ENCODE measurements around the gene CCDC183.

CCDC183 gene

DNA sequence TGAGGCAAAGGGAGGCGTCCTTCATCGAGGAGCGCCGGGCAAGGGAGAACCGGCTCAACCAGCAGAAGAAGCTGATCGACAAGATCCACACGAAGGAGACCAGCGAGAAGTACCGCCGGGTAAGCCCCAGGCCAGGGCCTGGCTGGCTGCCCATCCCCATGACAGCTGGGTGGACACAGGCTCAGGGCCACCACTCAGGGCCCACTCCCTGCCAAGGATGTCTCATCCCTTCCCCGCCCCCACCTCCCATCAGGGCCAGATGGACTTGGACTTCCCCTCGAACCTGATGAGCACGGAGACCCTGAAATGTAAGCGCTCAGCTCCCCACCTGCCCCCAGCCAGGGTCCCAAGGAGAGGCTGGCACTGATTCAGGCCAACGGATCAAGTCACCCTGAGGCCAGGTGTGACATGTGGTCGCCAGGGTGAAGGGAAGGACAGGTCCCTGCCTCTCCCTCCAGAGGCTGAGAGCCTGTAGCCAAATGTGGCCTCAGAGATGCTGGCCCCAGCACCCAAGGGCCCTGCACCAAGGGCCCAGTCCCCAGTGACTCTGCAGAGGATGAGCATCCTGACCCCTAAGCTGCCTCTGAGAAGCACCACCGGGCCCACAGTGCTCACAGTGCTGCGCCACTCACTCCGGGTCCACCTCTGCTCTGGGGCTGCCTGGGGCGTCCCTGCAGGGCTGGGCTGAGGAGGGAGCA is 8.5 kb downstream of the CCDC183 start:
- Histone ChIP-seq H3K27ac (ENCODE audit: low read depth, low read length) (no peak overlapping the region), H3K36me3 (ENCODE audit: control insufficient read depth, insufficient read depth, low read length) (peaks cover 18% of the 10 kb centered on the region), H3K4me1 (ENCODE audit: control insufficient read depth, insufficient read depth, low read length) (peaks cover 23% of the 10 kb centered on the region), H3K9ac (ENCODE audit: low read length) (no peak overlapping the region), H3K9me3 (ENCODE audit: control insufficient read depth, insufficient read depth, low read depth, low read length) (no peaks in the 10 kb centered on the region), H3K4me3 (ENCODE audit: low read depth, low read length) (no peak overlapping the region), H3K27me3 (ENCODE audit: control insufficient read depth, insufficient read depth, low read length) (peaks cover 8% of the 10 kb centered on the region)

DNA sequence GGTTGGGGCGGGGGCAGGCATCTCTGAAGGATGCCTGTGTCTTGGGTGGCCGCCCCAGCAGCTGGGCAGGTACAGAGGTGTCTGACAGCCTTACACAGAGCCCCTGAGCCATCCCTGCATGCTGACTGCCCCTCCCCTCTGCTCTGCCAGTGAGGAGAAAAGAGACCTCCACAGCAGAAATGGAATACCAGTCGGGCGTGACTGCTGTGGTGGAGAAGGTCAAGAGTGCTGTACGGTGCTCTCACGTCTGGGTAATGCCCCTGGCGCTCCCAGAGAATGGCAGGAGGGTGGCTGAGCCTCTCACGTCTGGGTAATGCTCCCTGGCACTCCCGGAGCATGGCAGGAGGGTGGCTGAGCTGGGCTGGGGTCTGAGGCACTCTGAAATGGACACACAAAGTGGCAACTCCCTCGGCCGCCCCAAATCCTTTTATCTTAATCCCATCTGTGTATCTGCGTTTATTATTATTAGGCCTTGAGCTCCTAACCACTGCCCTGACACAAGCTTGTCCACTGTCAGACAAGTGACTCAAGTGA is 9.1 kb downstream of the CCDC183 start:
- H3K4me1 ChIP-seq (ENCODE audit: control insufficient read depth, insufficient read depth, low read length) = peaks cover 26% of the 10 kb centered on the region
- H3K27me3 ChIP-seq (ENCODE audit: control insufficient read depth, insufficient read depth, low read length) = 0 out of 2 replicates have a peak, but pooled peaks cover 5% of the 10 kb centered on the region
- H3K9me3 ChIP-seq (ENCODE audit: control insufficient read depth, insufficient read depth, low read depth, low read length) = no peaks in the 10 kb centered on the region
- H3K27ac ChIP-seq (ENCODE audit: low read depth, low read length) = no peak overlapping the region
- peaks cover 24% of the 10 kb centered on the region for H3K36me3 ChIP-seq (ENCODE audit: control insufficient read depth, insufficient read depth, low read length)
- H3K4me3 ChIP-seq (ENCODE audit: low read depth, low read length) = no peak overlapping the region
- H3K9ac ChIP-seq (ENCODE audit: low read length) = no peak overlapping the region

DNA sequence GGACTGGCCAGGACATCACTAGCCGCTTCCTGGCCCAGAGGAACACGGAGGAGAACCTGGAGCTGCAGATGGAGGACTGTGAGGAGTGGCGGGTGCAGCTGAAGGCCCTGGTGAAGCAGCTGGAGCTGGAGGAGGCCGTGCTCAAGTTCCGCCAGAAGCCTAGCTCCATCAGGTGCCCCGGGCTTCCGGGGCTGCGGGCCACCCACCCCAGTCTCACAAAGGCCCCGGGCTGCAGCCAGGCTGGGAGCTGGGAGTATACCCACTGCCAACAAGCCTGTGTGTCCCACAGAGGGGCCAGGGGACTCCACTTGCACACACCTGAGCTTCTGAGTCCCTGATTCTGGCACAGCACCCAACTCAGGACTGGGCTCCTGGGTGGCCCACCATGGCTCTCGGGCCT is 9.9 kb downstream of the CCDC183 start:
- Histone ChIP-seq H3K36me3 (ENCODE audit: control insufficient read depth, insufficient read depth, low read length) (peaks cover 25% of the 10 kb centered on the region), H3K4me3 (ENCODE audit: low read depth, low read length) (no peak overlapping the region), H3K27me3 (ENCODE audit: control insufficient read depth, insufficient read depth, low read length) (0 out of 2 replicates have a peak, but pooled peaks cover 5% of the 10 kb centered on the region), H3K9ac (ENCODE audit: low read length) (no peak overlapping the region), H3K9me3 (ENCODE audit: control insufficient read depth, insufficient read depth, low read depth, low read length) (no peaks in the 10 kb centered on the region), H3K4me1 (ENCODE audit: control insufficient read depth, insufficient read depth, low read length) (peaks cover 21% of the 10 kb centered on the region; the same call in 1 of the 2 replicates), H3K27ac (ENCODE audit: low read depth, low read length) (no peak overlapping the region)

DNA sequence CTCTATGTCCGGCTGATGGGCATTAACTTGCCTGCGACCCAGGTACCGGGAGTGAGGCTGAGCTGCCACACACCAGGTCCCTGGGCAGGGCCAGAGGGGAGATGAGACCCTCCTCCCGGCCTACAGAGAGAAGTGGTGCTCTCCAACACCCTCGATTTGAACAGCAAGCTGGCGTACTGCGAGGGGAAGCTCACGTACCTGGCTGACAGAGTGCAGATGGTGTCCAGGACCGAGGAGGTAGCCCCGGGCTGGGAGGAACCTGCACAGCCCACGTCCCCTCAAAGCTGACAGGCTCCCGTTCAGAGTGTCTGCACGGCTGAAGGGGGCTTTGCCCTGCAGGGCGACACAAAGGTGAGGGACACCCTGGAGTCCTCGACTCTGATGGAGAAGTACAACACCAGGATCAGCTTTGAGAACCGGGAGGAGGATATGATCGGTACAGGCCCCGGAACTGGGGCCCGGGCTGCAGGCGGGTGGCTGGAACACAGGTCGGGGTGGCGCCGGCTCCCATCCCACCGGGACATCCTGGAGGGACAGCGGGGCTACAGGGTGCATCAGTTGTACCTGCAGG is 10.6 kb downstream of the CCDC183 start:
- H3K27me3 ChIP-seq (ENCODE audit: control insufficient read depth, insufficient read depth, low read length) = 0 out of 2 replicates have a peak, but pooled peaks cover 5% of the 10 kb centered on the region
- peaks cover 26% of the 10 kb centered on the region for H3K36me3 ChIP-seq (ENCODE audit: control insufficient read depth, insufficient read depth, low read length)
- peaks cover 21% of the 10 kb centered on the region; the same call in 1 of the 2 replicates for H3K4me1 ChIP-seq (ENCODE audit: control insufficient read depth, insufficient read depth, low read length)
- H3K9me3 ChIP-seq (ENCODE audit: control insufficient read depth, insufficient read depth, low read depth, low read length) = no peaks in the 10 kb centered on the region
- H3K9ac ChIP-seq (ENCODE audit: low read length) = peak overlapping the region; percentile 93
- H3K4me3 ChIP-seq (ENCODE audit: low read depth, low read length) = peak overlapping the region; percentile 90
- H3K27ac ChIP-seq (ENCODE audit: low read depth, low read length) = peak overlapping the region; percentile 84; the same call in 1 of the 2 replicates

- H3K4me1 ChIP-seq (ENCODE audit: control insufficient read depth, insufficient read depth, low read length) = peaks cover 21% of the 10 kb centered on the region; the same call in 1 of the 2 replicates
- H3K4me3 ChIP-seq (ENCODE audit: low read depth, low read length) = peak within 1 kb of the TSS; percentile 90
Observed at GRCh38 chr9:136807281-136808074, 11.3 kb downstream of the CCDC183 start, which contains the start of gene RABL6. Gene RABL6 (plus strand): TSS chr9:136807948. CDS start chr9:136808197, 249 bp downstream.

GRCh38 chr9:136808075-136808805 is 12.1 kb downstream of the CCDC183 start:
- Histone ChIP-seq H3K4me1 (ENCODE audit: control insufficient read depth, insufficient read depth, low read length) (peaks cover 21% of the 10 kb centered on the region; the same call in 1 of the 2 replicates), H3K9ac (ENCODE audit: low read length) (peak overlapping the region; percentile 93), H3K27me3 (ENCODE audit: control insufficient read depth, insufficient read depth, low read length) (0 out of 2 replicates have a peak, but pooled peaks cover 5% of the 10 kb centered on the region), H3K9me3 (ENCODE audit: control insufficient read depth, insufficient read depth, low read depth, low read length) (no peaks in the 10 kb centered on the region), H3K36me3 (ENCODE audit: control insufficient read depth, insufficient read depth, low read length) (peaks cover 41% of the 10 kb centered on the region), H3K27ac (ENCODE audit: low read depth, low read length) (peak overlapping the region; percentile 92), H3K4me3 (ENCODE audit: low read depth, low read length) (peak overlapping the region; percentile 90)

More at GRCh38 chr9:136807281-136808074, 11.3 kb downstream of the CCDC183 start, which contains the start of gene RABL6:
- H3K9ac ChIP-seq (ENCODE audit: low read length) = peak within 1 kb of the TSS; percentile 93
- peak within 1 kb of the TSS; percentile 92 for H3K27ac ChIP-seq (ENCODE audit: low read depth, low read length)
- H3K27me3 ChIP-seq (ENCODE audit: control insufficient read depth, insufficient read depth, low read length) = 0 out of 2 replicates have a peak, but pooled peaks cover 5% of the 10 kb centered on the region
- H3K9me3 ChIP-seq (ENCODE audit: control insufficient read depth, insufficient read depth, low read depth, low read length) = no peaks in the 10 kb centered on the region
- H3K36me3 ChIP-seq (ENCODE audit: control insufficient read depth, insufficient read depth, low read length) = peaks cover 34% of the 10 kb centered on the region

DNA sequence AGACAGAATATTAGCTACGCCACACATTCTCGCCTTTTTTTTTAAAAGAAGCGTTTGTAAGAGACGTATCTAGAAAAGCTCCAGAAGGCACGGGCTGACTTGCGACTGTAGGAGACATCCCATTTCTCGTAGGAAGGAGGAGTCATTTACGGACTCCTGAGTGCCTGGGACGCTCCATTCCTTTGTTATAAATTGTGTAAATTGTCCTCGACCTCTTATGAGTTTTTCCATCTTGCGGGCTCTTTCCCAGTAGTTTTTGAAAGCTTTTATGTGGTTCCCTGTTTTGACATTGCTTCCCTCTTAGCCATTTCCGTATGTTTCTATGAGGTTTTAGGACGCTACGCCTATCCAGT is 12.6 kb downstream of the CCDC183 start:
- H3K36me3 ChIP-seq (ENCODE audit: control insufficient read depth, insufficient read depth, low read length) = peaks cover 44% of the 10 kb centered on the region
- H3K4me3 ChIP-seq (ENCODE audit: low read depth, low read length) = peak overlapping the region; percentile 90
- no peaks in the 10 kb centered on the region for H3K27me3 ChIP-seq (ENCODE audit: control insufficient read depth, insufficient read depth, low read length)
- H3K27ac ChIP-seq (ENCODE audit: low read depth, low read length) = peak overlapping the region; percentile 42; the same call in 1 of the 2 replicates
- peaks cover 21% of the 10 kb centered on the region; the same call in 1 of the 2 replicates for H3K4me1 ChIP-seq (ENCODE audit: control insufficient read depth, insufficient read depth, low read length)
- peak overlapping the region; percentile 93 for H3K9ac ChIP-seq (ENCODE audit: low read length)
- H3K9me3 ChIP-seq (ENCODE audit: control insufficient read depth, insufficient read depth, low read depth, low read length) = no peaks in the 10 kb centered on the region

- Histone ChIP-seq H3K27me3 (ENCODE audit: control insufficient read depth, insufficient read depth, low read length) (no peaks in the 10 kb centered on the region), H3K36me3 (ENCODE audit: control insufficient read depth, insufficient read depth, low read length) (peaks cover 42% of the 10 kb centered on the region), H3K27ac (ENCODE audit: low read depth, low read length) (no peak overlapping the region), H3K4me3 (ENCODE audit: low read depth, low read length) (no peak overlapping the region), H3K4me1 (ENCODE audit: control insufficient read depth, insufficient read depth, low read length) (peaks cover 4% of the 10 kb centered on the region; the same call in 1 of the 2 replicates), H3K9me3 (ENCODE audit: control insufficient read depth, insufficient read depth, low read depth, low read length) (no peaks in the 10 kb centered on the region), H3K9ac (ENCODE audit: low read length) (no peak overlapping the region)
Observed at GRCh38 chr9:136814725-136815421, 18.7 kb downstream of the CCDC183 start.

DNA sequence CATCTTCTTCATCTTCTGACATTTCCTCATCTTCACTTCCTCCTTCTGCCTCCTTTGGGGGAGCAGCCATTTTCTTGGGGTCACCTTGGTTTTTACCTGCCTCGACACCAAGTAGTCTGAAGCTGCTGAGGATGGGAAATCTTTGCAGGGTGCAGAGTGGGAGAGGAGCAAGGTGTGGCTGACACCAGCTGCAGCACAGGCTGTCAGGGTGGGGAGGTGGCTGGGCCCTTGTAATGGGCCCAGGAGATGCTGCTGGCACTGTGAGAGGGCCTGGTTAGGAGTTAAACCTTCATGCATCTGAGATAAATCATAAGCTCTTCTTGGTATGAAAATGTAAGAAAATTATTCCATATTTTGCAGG is 19.3 kb downstream of the CCDC183 start:
- Histone ChIP-seq H3K4me3 (ENCODE audit: low read depth, low read length) (no peak overlapping the region), H3K9me3 (ENCODE audit: control insufficient read depth, insufficient read depth, low read depth, low read length) (no peaks in the 10 kb centered on the region), H3K27ac (ENCODE audit: low read depth, low read length) (no peak overlapping the region), H3K27me3 (ENCODE audit: control insufficient read depth, insufficient read depth, low read length) (no peaks in the 10 kb centered on the region), H3K36me3 (ENCODE audit: control insufficient read depth, insufficient read depth, low read length) (peaks cover 37% of the 10 kb centered on the region), H3K4me1 (ENCODE audit: control insufficient read depth, insufficient read depth, low read length) (no peaks in the 10 kb centered on the region), H3K9ac (ENCODE audit: low read length) (no peak overlapping the region)

All from HUES6 (cell line).